H9 (cell line): ENCODE data around the gene DOK5. TPM values are rescaled to one million over a fixed set of nuclear protein-coding genes. Genes with fewer than 3 reads are reported as not detected.

ENCODE experiments used
- DNase-seq: peaks from one replicate; pipeline ENCODE4 v3.0.0-alpha.2; 2017
- H2AFZ ChIP-seq: one replicate; pipeline ENCODE4 v1.6.1; 2013; ENCODE audit warnings: mild to moderate bottlenecking, low read length, control low read depth, moderate library complexity
- H2AK5ac ChIP-seq: 2 replicates; pipeline ENCODE4 v1.6.1; 2013; ENCODE audit warnings: low read length, control low read depth, mixed read lengths; ENCODE audit not compliant: insufficient read length
- H2BK120ac ChIP-seq: one replicate; pipeline ENCODE4 v1.6.1; 2013; ENCODE audit warnings: low read depth, mild to moderate bottlenecking, low read length, control low read depth, inconsistent platforms; ENCODE audit not compliant: poor library complexity, severe bottlenecking
- H2BK12ac ChIP-seq: 2 replicates; pipeline ENCODE4 v1.6.1; 2013; ENCODE audit warnings: low read length, control low read depth, mixed read lengths, low read depth; ENCODE audit not compliant: insufficient read length
- H2BK15ac ChIP-seq: 2 replicates; pipeline ENCODE4 v1.6.1; 2013; ENCODE audit warnings: low read depth, low read length, control low read depth
- H2BK20ac ChIP-seq: one replicate; pipeline ENCODE4 v1.6.1; 2013; ENCODE audit warnings: low read depth, mild to moderate bottlenecking, low read length, control low read depth, inconsistent platforms; ENCODE audit not compliant: poor library complexity, severe bottlenecking
- H2BK5ac ChIP-seq: 2 replicates; pipeline ENCODE4 v1.6.1; 2013; ENCODE audit warnings: low read length, control low read depth, mixed read lengths; ENCODE audit not compliant: insufficient read length
- H3K14ac ChIP-seq: 2 replicates; pipeline ENCODE4 v1.6.1; 2013; ENCODE audit warnings: low read length, control low read depth; ENCODE audit not compliant: insufficient read depth
- H3K18ac ChIP-seq: 2 replicates; pipeline ENCODE4 v1.6.1; 2013; ENCODE audit warnings: low read depth, mild to moderate bottlenecking, mixed read lengths, low read length, control low read depth; ENCODE audit not compliant: insufficient read length
- H3K23ac ChIP-seq: 2 replicates; pipeline ENCODE4 v1.6.1; 2013; ENCODE audit warnings: low read length, control low read depth, mixed read lengths, low read depth; ENCODE audit not compliant: insufficient read length
- H3K23me2 ChIP-seq: 2 replicates; pipeline ENCODE4 v1.6.1; 2013; ENCODE audit warnings: low read depth, mild to moderate bottlenecking, mixed read lengths, low read length, control low read depth; ENCODE audit not compliant: insufficient read length, poor library complexity, severe bottlenecking
- H3K27ac ChIP-seq: 2 replicates; pipeline ENCODE4 v1.5.1; 2013; ENCODE audit warnings: low read length, control low read depth, mixed read lengths, low read depth; ENCODE audit not compliant: insufficient read length
- H3K27me3 ChIP-seq: 2 replicates; pipeline ENCODE4 v1.6.1; 2013; ENCODE audit warnings: low read length, control low read depth, inconsistent platforms; ENCODE audit not compliant: insufficient read depth
- H3K4ac ChIP-seq: 2 replicates; pipeline ENCODE4 v1.6.1; 2013; ENCODE audit warnings: low read depth, mild to moderate bottlenecking, control low read depth, inconsistent platforms, low read length, moderate library complexity
- H3K4me1 ChIP-seq: 2 replicates; pipeline ENCODE4 v1.6.1; 2013; ENCODE audit warnings: low read length, control low read depth, inconsistent platforms; ENCODE audit not compliant: insufficient read depth
- H3K4me2 ChIP-seq: 2 replicates; pipeline ENCODE4 v1.6.1; 2013; ENCODE audit warnings: low read length, control low read depth, mixed read lengths; ENCODE audit not compliant: insufficient read length, insufficient read depth
- H3K56ac ChIP-seq: 2 replicates; pipeline ENCODE4 v1.6.1; 2013; ENCODE audit warnings: low read depth, mild to moderate bottlenecking, mixed read lengths, low read length, control low read depth; ENCODE audit not compliant: insufficient read length
- H3K79me1 ChIP-seq: 2 replicates; pipeline ENCODE4 v1.6.1; 2013; ENCODE audit warnings: low read depth, mild to moderate bottlenecking, moderate library complexity, low read length, control low read depth, inconsistent platforms; ENCODE audit not compliant: insufficient read depth, poor library complexity, severe bottlenecking
- H3K79me2 ChIP-seq: 2 replicates; pipeline ENCODE4 v1.6.1; 2013; ENCODE audit warnings: low read length, control low read depth, inconsistent platforms; ENCODE audit not compliant: insufficient read depth
- H3K9ac ChIP-seq: 2 replicates; pipeline ENCODE4 v1.6.1; 2013; ENCODE audit warnings: low read length, control low read depth, mixed read lengths; ENCODE audit not compliant: insufficient read length; ENCODE audit errors: extremely low read depth
- H3K9me3 ChIP-seq: one replicate; pipeline ENCODE4 v1.6.1; 2013; ENCODE audit warnings: low read depth, low read length, inconsistent platforms; ENCODE audit not compliant: control insufficient read depth
- H3T11ph ChIP-seq: one replicate; pipeline ENCODE4 v1.6.1; 2013; ENCODE audit warnings: mild to moderate bottlenecking, low read length, control low read depth, inconsistent platforms
- H4K20me1 ChIP-seq: one replicate; pipeline ENCODE4 v1.6.1; 2013; ENCODE audit not compliant: control insufficient read depth, insufficient read length, insufficient read depth
- H4K5ac ChIP-seq: 2 replicates; pipeline ENCODE4 v1.6.1; 2013; ENCODE audit warnings: low read depth, mild to moderate bottlenecking, mixed read lengths, low read length, control low read depth; ENCODE audit not compliant: insufficient read length
- H4K8ac ChIP-seq: replicated peaks from 2 replicates; pipeline ENCODE4 v1.6.1; 2013; ENCODE audit warnings: low read length, control low read depth, mixed read lengths, low read depth; ENCODE audit not compliant: insufficient read length
- H4K91ac ChIP-seq: 2 replicates; pipeline ENCODE4 v1.6.1; 2013; ENCODE audit warnings: low read depth, mild to moderate bottlenecking, moderate library complexity, mixed read lengths, low read length, control low read depth; ENCODE audit not compliant: insufficient read length
- H3K27ac Mint-ChIP-seq, 3 experiments: 2 replicates in 2 of 3; 3 replicates in 1 of 3; pipeline ENCODE4 v1.8.0; 2020 to 2021; ENCODE audit warnings: mixed read lengths in 3 of 3, mild to moderate bottlenecking in 1 of 3, moderate library complexity in 1 of 3
- H3K27me3 Mint-ChIP-seq: 2 replicates; pipeline ENCODE4 v1.8.0; 2021; ENCODE audit warnings: low read depth, mild to moderate bottlenecking, moderate library complexity, mixed read lengths
- H3K36me3 Mint-ChIP-seq, 3 experiments: 2 replicates in 2 of 3; 3 replicates in 1 of 3; pipeline ENCODE4 v1.8.0; 2020 to 2021; ENCODE audit warnings: low read depth in 3 of 3, mixed read lengths in 3 of 3; ENCODE audit not compliant: insufficient read depth in 1 of 3
- H3K4me1 Mint-ChIP-seq, 2 experiments: 2 replicates each; pipeline ENCODE4 v1.8.0; 2020; ENCODE audit warnings: mixed read lengths in 2 of 2
- H3K4me3 Mint-ChIP-seq, 2 experiments: 2 replicates in 1 of 2; 3 replicates in 1 of 2; pipeline ENCODE4 v1.8.0; 2020 to 2021; ENCODE audit warnings: mild to moderate bottlenecking in 2 of 2, mixed read lengths in 2 of 2, moderate library complexity in 1 of 2
- H3K9me3 Mint-ChIP-seq, 2 experiments: 2 replicates in 1 of 2; 3 replicates in 1 of 2; pipeline ENCODE4 v1.8.0; 2020; ENCODE audit warnings: mild to moderate bottlenecking in 2 of 2, mixed read lengths in 2 of 2, moderate library complexity in 1 of 2
- CTCF ChIP-seq: fragments of 200-600 bp; sonication (generic); conservative IDR thresholded peaks from 3 replicates; pipeline ENCODE4 v1.8.0; 2021; ENCODE audit warnings: antibody characterized with exemption, mild to moderate bottlenecking
- WGBS: extraction: QIAGEN DNeasy Blood & Tissue Kit; methylation state at CpG from one replicate; pipeline ENCODE4 v1.1.7; 2013; ENCODE audit warnings: missing lambda C conversion rate, low lambda C conversion rate, mixed read lengths; ENCODE audit not compliant: insufficient read length; ENCODE audit errors: extremely low coverage; 5-methylcytosine and 5-hydroxymethylcytosine counted together
- total RNA-seq: library from RNA; stranded (reverse); gene quantifications from 2 replicates; pipeline ENCODE4 v1.2.1, GENCODE V29; 2021

The DOK5 gene
- total RNA-seq, 1 experiment from 2014 or later, result 4.5 TPM

GRCh38 chr20:54631059-54631458 lies 155.7 kb downstream of the DOK5 start:
- Histone ChIP-seq H3K79me2 (no peaks in the 10 kb centered on the region), H3K23me2 (no peaks in the 10 kb centered on the region), H3K27ac (no peak overlapping the region), H3K9ac (no peak overlapping the region), H2BK15ac (no peak overlapping the region), H3K79me1 (no peaks in the 10 kb centered on the region), H2AK5ac (no peak overlapping the region), H4K5ac (no peak overlapping the region), H3K4ac (no peak overlapping the region), H3K56ac (no peak overlapping the region), H2BK120ac (no peak overlapping the region), H3K23ac (no peak overlapping the region), H2BK5ac (no peak overlapping the region), H4K20me1 (no peaks in the 10 kb centered on the region), H3K9me3 (no peaks in the 10 kb centered on the region), H2BK12ac (no peak overlapping the region), H4K91ac (no peak overlapping the region), H3T11ph (no peak overlapping the region), H2BK20ac (no peak overlapping the region), H4K8ac (no peak overlapping the region), H2AFZ (no peak overlapping the region), H3K27me3 (no peaks in the 10 kb centered on the region), H3K4me1 (no peaks in the 10 kb centered on the region), H3K14ac (no peak overlapping the region), H3K18ac (no peak overlapping the region), H3K4me2 (no peak overlapping the region)
- Mint-ChIP-seq H3K4me3 (no peak overlapping the region), H3K4me1 (peaks cover 24 to 34% of the 10 kb centered on the region in 2 experiments), H3K27ac (no peak overlapping the region; a peak in 1 of 7 replicates), H3K27me3 (no peaks in the 10 kb centered on the region), H3K36me3 (peaks cover 0 to 11% (median 2%) of the 10 kb centered on the region in 3 experiments; a peak in 4 of 7 replicates), H3K9me3 (no peaks in the 10 kb centered on the region; a peak in 2 of 5 replicates)
- WGBS, result no CpG with 5 or more reads among the region's 3 CpGs
- no peak for TF ChIP-seq CTCF
- DNase-seq, result no peak
